OCI-LY7 (cell line): Measurements from ENCODE around the gene POLR1E. TPM values are rescaled to one million over a fixed set of nuclear protein-coding genes. Genes with fewer than 3 reads are reported as not detected.

Experiments
- BruUV-seq: library from RNA; stranded (reverse); fragments of 400-500 nt; replicated peaks from 2 replicates; lab custom pipeline; 2021; lab: Mats Ljungman, UMichigan
- CTCF ChIA-PET: fragments of 300-600 bp; sonication (Branson Sonifier 250); formaldehyde crosslinking; loops from one replicate; lab custom pipeline; 2022; ENCODE audit warnings: antibody characterized with exemption; ENCODE audit not compliant: unreplicated experiment; lab: Charles Lee
- POLR2A ChIA-PET: fragments of 300-600 bp; sonication (Branson Sonifier 250); formaldehyde crosslinking; loops from one replicate; lab custom pipeline; 2022; ENCODE audit warnings: antibody characterized with exemption; lab: Charles Lee
- DNase-seq: peaks from one replicate; pipeline ENCODE4 v3.0.0-alpha.2; 2015; ENCODE audit warnings: low spot score
- H2AFZ ChIP-seq: fragments of 200-600 bp; sonication (generic), shearing (Covaris generic); 2 replicates; pipeline ENCODE4 v1.6.1; 2014; ENCODE audit warnings: mild to moderate bottlenecking, antibody characterized with exemption, low read length, moderate library complexity
- H3K27ac ChIP-seq: fragments of 200-600 bp; sonication (generic); 2 replicates; pipeline ENCODE4 v1.5.1; 2014; ENCODE audit warnings: mixed run types, low read depth, mild to moderate bottlenecking, moderate library complexity, low read length, inconsistent platforms; ENCODE audit not compliant: poor library complexity, severe bottlenecking
- H3K36me3 ChIP-seq: fragments of 200-600 bp; sonication (generic); 2 replicates; pipeline ENCODE4 v1.6.1; 2014; ENCODE audit warnings: mild to moderate bottlenecking, antibody characterized with exemption, low read length, moderate library complexity, mixed read lengths; ENCODE audit not compliant: insufficient read depth
- H3K4me1 ChIP-seq: fragments of 200-600 bp; sonication (generic); 2 replicates; pipeline ENCODE4 v1.5.1; 2014; ENCODE audit warnings: mild to moderate bottlenecking, low read length; ENCODE audit not compliant: insufficient read depth, poor library complexity, severe bottlenecking
- H3K4me2 ChIP-seq: fragments of 200-600 bp; sonication (generic); 2 replicates; pipeline ENCODE4 v1.6.1; 2014; ENCODE audit warnings: mild to moderate bottlenecking, low read length
- H3K4me3 ChIP-seq: fragments of 200-600 bp; sonication (generic); 2 replicates; pipeline ENCODE4 v1.5.1; 2014; ENCODE audit warnings: mild to moderate bottlenecking, low read depth, low read length; ENCODE audit not compliant: poor library complexity, severe bottlenecking
- H3K79me2 ChIP-seq: fragments of 200-600 bp; sonication (generic); 2 replicates; pipeline ENCODE4 v1.6.1; 2016; ENCODE audit warnings: low read depth, mild to moderate bottlenecking, low read length, moderate library complexity, mixed read lengths; ENCODE audit not compliant: insufficient read depth
- H3K9me2 ChIP-seq: fragments of 200-600 bp; sonication (generic); 2 replicates; pipeline ENCODE4 v1.6.1; 2016; ENCODE audit warnings: mild to moderate bottlenecking, low read length, mixed read lengths; ENCODE audit not compliant: insufficient read depth
- H3K9me3 ChIP-seq: fragments of 200-600 bp; sonication (generic); 2 replicates; pipeline ENCODE4 v1.6.1; 2014; ENCODE audit warnings: mild to moderate bottlenecking, mixed run types, low read length, mixed read lengths
- H4K20me1 ChIP-seq: fragments of 200-600 bp; sonication (generic); 2 replicates; pipeline ENCODE4 v1.6.1; 2014; ENCODE audit warnings: mild to moderate bottlenecking, antibody characterized with exemption, low read length, moderate library complexity, mixed read lengths; ENCODE audit not compliant: insufficient read depth
- EZH2phosphoT487 ChIP-seq: fragments of 200-600 bp; sonication (generic); IDR thresholded peaks from 2 replicates; pipeline ENCODE4 v1.6.1; 2018; ENCODE audit warnings: low read depth, borderline replicate concordance, mild to moderate bottlenecking, mixed run types, antibody characterized with exemption, low read length, moderate library complexity, mixed read lengths
- intact Hi-C: fragments of 100-400 bp; cut with micrococcal nuclease; formaldehyde crosslinking; loops from one replicate; pipeline ENCODE4 v1.10.0; 2022; ENCODE audit not compliant: unreplicated experiment
- total RNA-seq, 2 experiments: library from RNA; depleted of rRNA in 1 of 2; stranded (reverse); fragments of >200 nt in 1 of 2; shearing (Covaris generic) in 1 of 2; gene quantifications; 2 replicates each; pipeline ENCODE4 v1.2.3, GENCODE V29; 2014 to 2022
- TF ChIP-seq, protein P1 (sequence below): fragments of 200-600 bp; sonication (generic); conservative IDR thresholded peaks from 2 replicates; pipeline ENCODE4 v1.5.1; 2014; ENCODE audit warnings: mild to moderate bottlenecking, antibody characterized with exemption, low read length, moderate library complexity, mixed read lengths

POLR1E gene
- total RNA-seq, 2 experiments from 2014 or later = 44.3 to 47.6 TPM

DNA sequence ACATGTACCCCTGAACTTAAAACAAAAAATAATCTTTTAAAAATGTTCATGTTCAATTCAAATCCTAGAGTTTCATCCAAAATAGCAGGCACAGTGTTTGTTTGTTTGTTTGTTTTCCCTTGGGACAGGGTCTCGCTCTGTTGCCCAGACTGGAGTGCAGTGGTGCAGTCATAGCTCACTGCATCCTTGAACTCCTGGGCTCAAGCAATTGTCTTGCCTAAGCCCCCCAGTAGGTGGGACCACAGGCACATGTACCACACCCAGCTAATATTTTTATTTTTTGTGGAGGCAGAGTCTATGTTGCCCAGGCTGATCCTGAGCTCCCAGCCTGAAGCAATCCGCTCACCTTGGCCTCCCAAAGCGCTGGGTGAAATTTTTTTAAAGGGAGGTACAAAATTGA lies 5.0 kb upstream of the POLR1E start:
- H3K27ac ChIP-seq = no peak overlapping the region
- no TSS peak for BruUV-seq
- ChIA-PET CTCF (interaction anchor here (0.9 to 1.6 kb wide), 3 partner anchors 10 to 249 kb away, joined by 3 to 7 read pairs (median 3); no protein-coding TSS in a partner anchor), POLR2A (interaction anchor here (0.6 to 2.3 kb wide), 6 partner anchors 11 to 132 kb away, joined by 3 to 10 read pairs (median 4); no protein-coding TSS in a partner anchor)
- no peak overlapping the region for H3K4me3 ChIP-seq
- H2AFZ ChIP-seq = no peak overlapping the region
- H3K36me3 ChIP-seq = no peaks in the 10 kb centered on the region
- TF ChIP-seq, protein P1, sequence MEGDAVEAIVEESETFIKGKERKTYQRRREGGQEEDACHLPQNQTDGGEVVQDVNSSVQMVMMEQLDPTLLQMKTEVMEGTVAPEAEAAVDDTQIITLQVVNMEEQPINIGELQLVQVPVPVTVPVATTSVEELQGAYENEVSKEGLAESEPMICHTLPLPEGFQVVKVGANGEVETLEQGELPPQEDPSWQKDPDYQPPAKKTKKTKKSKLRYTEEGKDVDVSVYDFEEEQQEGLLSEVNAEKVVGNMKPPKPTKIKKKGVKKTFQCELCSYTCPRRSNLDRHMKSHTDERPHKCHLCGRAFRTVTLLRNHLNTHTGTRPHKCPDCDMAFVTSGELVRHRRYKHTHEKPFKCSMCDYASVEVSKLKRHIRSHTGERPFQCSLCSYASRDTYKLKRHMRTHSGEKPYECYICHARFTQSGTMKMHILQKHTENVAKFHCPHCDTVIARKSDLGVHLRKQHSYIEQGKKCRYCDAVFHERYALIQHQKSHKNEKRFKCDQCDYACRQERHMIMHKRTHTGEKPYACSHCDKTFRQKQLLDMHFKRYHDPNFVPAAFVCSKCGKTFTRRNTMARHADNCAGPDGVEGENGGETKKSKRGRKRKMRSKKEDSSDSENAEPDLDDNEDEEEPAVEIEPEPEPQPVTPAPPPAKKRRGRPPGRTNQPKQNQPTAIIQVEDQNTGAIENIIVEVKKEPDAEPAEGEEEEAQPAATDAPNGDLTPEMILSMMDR = peak; percentile 66
- TF ChIP-seq EZH2phosphoT487 = no peak
- no peak overlapping the region for H3K4me2 ChIP-seq
- H3K9me3 ChIP-seq = no peaks in the 10 kb centered on the region
- H3K9me2 ChIP-seq = no peaks in the 10 kb centered on the region
- intact Hi-C loops = loop anchor here (5.0 kb wide), 2 partner anchors 267 to 422 kb away; partner anchors contain the start of gene SLC25A51
- H4K20me1 ChIP-seq = no peaks in the 10 kb centered on the region
- peak; percentile 48 for DNase-seq
- peaks cover 29% of the 10 kb centered on the region for H3K4me1 ChIP-seq
- H3K79me2 ChIP-seq = peaks cover under 1% of the 10 kb centered on the region; the same call in 1 of the 2 replicates

GRCh38 chr9:37486256-37486615 lies 488 bp downstream of the POLR1E start:
- intact Hi-C loops = loop anchor here (5.0 kb wide), 2 partner anchors 46 to 106 kb away; partner anchors contain the start of gene TOMM5
- Histone ChIP-seq H3K9me3 (no peaks in the 10 kb centered on the region), H3K79me2 (peaks cover 30% of the 10 kb centered on the region), H3K36me3 (peaks cover 50% of the 10 kb centered on the region), H3K27ac (peak overlapping the region; percentile 51), H3K4me3 (peak overlapping the region; percentile 86), H3K4me2 (peak overlapping the region; percentile 90), H2AFZ (peak overlapping the region; percentile 87; the same call in 1 of the 2 replicates), H3K9me2 (no peaks in the 10 kb centered on the region), H4K20me1 (0 out of 2 replicates have a peak, but pooled peaks cover 4% of the 10 kb centered on the region), H3K4me1 (peaks cover 36% of the 10 kb centered on the region)
- no peak for DNase-seq
- POLR2A ChIA-PET = interaction anchor here (0.6 to 2.1 kb wide), 9 partner anchors 10 to 113 kb away, joined by 3 to 10 read pairs (median 3); partner anchors contain the start of gene TOMM5
- CTCF ChIA-PET = interaction anchor here (0.6 kb wide), 1 partner anchor 10 kb away, joined by 3 read pairs; no protein-coding TSS in a partner anchor
- TF ChIP-seq EZH2phosphoT487 = no peak
- TF ChIP-seq, protein P1 = no peak
- BruUV-seq = no TSS peak
